HepG2 (cell line): ENCODE data around the gene RBBP8NL. TPM values are rescaled to one million over a fixed set of nuclear protein-coding genes. Genes with fewer than 3 reads are reported as not detected.

Experiments
- ATRX ChIP-seq: sonication (generic); formaldehyde crosslinking; IDR thresholded peaks from 2 replicates; pipeline ENCODE4 v1.4.0; 2020; ENCODE audit warnings: missing genetic modification reagents, borderline replicate concordance
- GPN1 ChIP-seq: sonication (generic); formaldehyde crosslinking; IDR thresholded peaks from 2 replicates; pipeline ENCODE4 v1.5.1; 2020; ENCODE audit warnings: missing genetic modification reagents, borderline replicate concordance
- SPEN ChIP-seq: sonication (generic); formaldehyde crosslinking; IDR thresholded peaks from 2 replicates; pipeline ENCODE4 v1.5.1; 2020; ENCODE audit warnings: low read depth, mild to moderate bottlenecking, missing genetic modification reagents
- ZNF354B ChIP-seq: sonication (generic); formaldehyde crosslinking; IDR thresholded peaks from 2 replicates; pipeline ENCODE4 v1.8.0; 2022; ENCODE audit warnings: mild to moderate bottlenecking, missing genetic modification reagents
- ZNF562 ChIP-seq: sonication (generic); formaldehyde crosslinking; IDR thresholded peaks from 2 replicates; pipeline ENCODE4 v1.8.0; 2022; ENCODE audit warnings: missing genetic modification reagents, borderline replicate concordance
- ZNF776 ChIP-seq: sonication (generic); formaldehyde crosslinking; IDR thresholded peaks from 2 replicates; pipeline ENCODE4 v1.4.0; 2020; ENCODE audit warnings: mild to moderate bottlenecking, missing genetic modification reagents
- polyA plus RNA-seq, 8 experiments: library from polyadenylated mRNA; depleted of rRNA in 3 of 8; stranded (reverse) in 7 of 8; unstranded in 1 of 8; fragments of >200 nt; fragmentation: Illumina TruSeq in 4 of 8; extraction: Trizol in 4 of 8; gene quantifications; 2 replicates each; pipeline versions ENCODE4 v1.2.1 to v1.2.3, GENCODE V29; 2011 to 2016; ENCODE audit warnings: low read depth in 4 of 8, missing spikeins in 1 of 8, mixed read lengths in 1 of 8; ENCODE audit not compliant: insufficient read depth in 1 of 8
- total RNA-seq, 5 experiments: library from RNA; depleted of rRNA; stranded (reverse); fragments of >200 nt; fragmentation: Illumina TruSeq; extraction: Trizol; gene quantifications; 2 replicates each; pipeline ENCODE4 v1.2.3, GENCODE V29; 2016; ENCODE audit warnings: low read depth in 1 of 5
- TF ChIP-seq, protein P1 (sequence below): sonication (generic); formaldehyde crosslinking; IDR thresholded peaks from 2 replicates; pipeline ENCODE4 v1.4.0; 2020; ENCODE audit warnings: missing genetic modification reagents
- TF ChIP-seq, protein P2 (sequence below): sonication (generic); formaldehyde crosslinking; IDR thresholded peaks from 2 replicates; pipeline ENCODE4 v1.4.0; 2020; ENCODE audit warnings: missing genetic modification reagents, low read depth, mild to moderate bottlenecking, borderline replicate concordance
- TF ChIP-seq, protein P3 (sequence below), 2 experiments: sonication (generic) in 1 of 2; formaldehyde crosslinking in 1 of 2; IDR thresholded peaks; 2 replicates each; pipeline versions ENCODE4 v1.6.1 to v1.9.0; 2014 to 2022; ENCODE audit warnings: antibody characterized with exemption in 1 of 2, borderline replicate concordance in 1 of 2, inconsistent platforms in 1 of 2, low read depth in 1 of 2, missing genetic modification reagents in 1 of 2
- TF ChIP-seq, protein P4 (sequence below): sonication (generic); formaldehyde crosslinking; IDR thresholded peaks from 2 replicates; pipeline ENCODE4 v1.8.0; 2022; ENCODE audit warnings: missing genetic modification reagents, mild to moderate bottlenecking, moderate library complexity, borderline replicate concordance
- TF ChIP-seq, protein P5 (sequence below): sonication (generic); formaldehyde crosslinking; IDR thresholded peaks from 2 replicates; pipeline ENCODE4 v1.5.0; 2020; ENCODE audit warnings: mild to moderate bottlenecking, missing genetic modification reagents, moderate library complexity
- TF ChIP-seq, protein P6 (sequence below): sonication (generic); formaldehyde crosslinking; IDR thresholded peaks from 2 replicates; pipeline ENCODE4 v1.8.0; 2022; ENCODE audit warnings: mild to moderate bottlenecking, missing genetic modification reagents, borderline replicate concordance

Gene RBBP8NL
- total and polyA plus RNA-seq, 2 of the 13 experiments (the other 11 are each of a cell fraction or from before 2014, with no cell fraction given) = 0.69 to 0.86 TPM

DNA sequence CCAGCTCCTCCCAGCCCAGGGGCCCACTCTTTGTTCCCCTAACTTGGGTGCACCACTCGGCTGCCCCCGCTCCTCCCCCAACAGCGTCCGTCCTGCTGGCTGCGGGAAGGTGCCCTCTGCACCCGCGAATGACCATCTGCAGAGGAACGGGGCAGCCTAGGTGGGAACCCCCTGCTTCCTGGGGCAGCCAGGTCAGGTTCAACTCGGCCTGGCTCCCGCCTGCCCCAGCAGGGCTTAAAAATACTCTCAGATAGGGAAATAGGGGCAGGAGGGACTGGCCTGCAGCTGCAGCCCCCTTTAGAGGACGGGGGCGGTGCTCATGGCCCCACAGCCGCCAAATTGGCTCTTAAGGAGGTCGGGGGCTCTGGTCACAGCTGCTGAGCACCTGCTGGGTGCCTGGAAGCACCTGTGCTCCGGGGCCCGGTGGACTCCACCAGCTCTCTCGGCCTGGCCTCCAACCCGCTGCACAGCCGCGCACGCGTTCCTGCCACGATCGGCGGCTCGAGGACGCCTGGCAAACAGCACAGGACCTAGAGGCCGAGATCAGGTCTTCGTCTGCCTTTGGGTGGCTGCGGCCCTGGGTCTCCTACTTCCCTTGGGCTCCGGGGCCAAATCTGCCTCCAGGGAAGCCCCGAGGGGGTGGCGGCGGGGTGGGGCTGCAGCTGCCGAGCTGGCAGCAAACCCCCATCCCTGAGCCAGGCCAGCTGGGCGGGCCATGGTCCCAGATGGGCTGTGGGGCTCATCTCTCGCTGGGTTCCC is 59.5 kb downstream of the RBBP8NL start (continued):
- TF ChIP-seq ZNF562 (no peak), ZNF776 (no peak), GPN1 (no peak), SPEN (peak; percentile 48; the same call in 1 of the 2 replicates), ATRX (CRISPR knock-in tag) (no peak), ZNF354B (no peak)
- TF ChIP-seq, protein P1, sequence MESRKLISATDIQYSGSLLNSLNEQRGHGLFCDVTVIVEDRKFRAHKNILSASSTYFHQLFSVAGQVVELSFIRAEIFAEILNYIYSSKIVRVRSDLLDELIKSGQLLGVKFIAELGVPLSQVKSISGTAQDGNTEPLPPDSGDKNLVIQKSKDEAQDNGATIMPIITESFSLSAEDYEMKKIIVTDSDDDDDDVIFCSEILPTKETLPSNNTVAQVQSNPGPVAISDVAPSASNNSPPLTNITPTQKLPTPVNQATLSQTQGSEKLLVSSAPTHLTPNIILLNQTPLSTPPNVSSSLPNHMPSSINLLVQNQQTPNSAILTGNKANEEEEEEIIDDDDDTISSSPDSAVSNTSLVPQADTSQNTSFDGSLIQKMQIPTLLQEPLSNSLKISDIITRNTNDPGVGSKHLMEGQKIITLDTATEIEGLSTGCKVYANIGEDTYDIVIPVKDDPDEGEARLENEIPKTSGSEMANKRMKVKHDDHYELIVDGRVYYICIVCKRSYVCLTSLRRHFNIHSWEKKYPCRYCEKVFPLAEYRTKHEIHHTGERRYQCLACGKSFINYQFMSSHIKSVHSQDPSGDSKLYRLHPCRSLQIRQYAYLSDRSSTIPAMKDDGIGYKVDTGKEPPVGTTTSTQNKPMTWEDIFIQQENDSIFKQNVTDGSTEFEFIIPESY (CRISPR knock-in tag) = peak; percentile 19; the same call in 1 of the 2 replicates
- TF ChIP-seq, protein P2, sequence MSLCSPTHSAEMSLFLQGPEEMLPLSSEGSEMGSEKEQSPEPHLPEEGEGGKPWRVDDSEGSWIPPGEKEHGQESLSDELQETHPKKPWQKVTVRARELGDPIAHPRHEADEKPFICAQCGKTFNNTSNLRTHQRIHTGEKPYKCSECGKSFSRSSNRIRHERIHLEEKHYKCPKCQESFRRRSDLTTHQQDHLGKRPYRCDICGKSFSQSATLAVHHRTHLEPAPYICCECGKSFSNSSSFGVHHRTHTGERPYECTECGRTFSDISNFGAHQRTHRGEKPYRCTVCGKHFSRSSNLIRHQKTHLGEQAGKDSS (CRISPR knock-in tag) = peak; percentile 80
- TF ChIP-seq, protein P3, sequence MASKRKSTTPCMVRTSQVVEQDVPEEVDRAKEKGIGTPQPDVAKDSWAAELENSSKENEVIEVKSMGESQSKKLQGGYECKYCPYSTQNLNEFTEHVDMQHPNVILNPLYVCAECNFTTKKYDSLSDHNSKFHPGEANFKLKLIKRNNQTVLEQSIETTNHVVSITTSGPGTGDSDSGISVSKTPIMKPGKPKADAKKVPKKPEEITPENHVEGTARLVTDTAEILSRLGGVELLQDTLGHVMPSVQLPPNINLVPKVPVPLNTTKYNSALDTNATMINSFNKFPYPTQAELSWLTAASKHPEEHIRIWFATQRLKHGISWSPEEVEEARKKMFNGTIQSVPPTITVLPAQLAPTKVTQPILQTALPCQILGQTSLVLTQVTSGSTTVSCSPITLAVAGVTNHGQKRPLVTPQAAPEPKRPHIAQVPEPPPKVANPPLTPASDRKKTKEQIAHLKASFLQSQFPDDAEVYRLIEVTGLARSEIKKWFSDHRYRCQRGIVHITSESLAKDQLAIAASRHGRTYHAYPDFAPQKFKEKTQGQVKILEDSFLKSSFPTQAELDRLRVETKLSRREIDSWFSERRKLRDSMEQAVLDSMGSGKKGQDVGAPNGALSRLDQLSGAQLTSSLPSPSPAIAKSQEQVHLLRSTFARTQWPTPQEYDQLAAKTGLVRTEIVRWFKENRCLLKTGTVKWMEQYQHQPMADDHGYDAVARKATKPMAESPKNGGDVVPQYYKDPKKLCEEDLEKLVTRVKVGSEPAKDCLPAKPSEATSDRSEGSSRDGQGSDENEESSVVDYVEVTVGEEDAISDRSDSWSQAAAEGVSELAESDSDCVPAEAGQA (IDR thresholded peaks at IDR 0.05; ENCODE audit: low read depth) = no peak
- TF ChIP-seq, protein P3 (CRISPR knock-in tag; IDR thresholded peaks at IDR 0.05; ENCODE audit: borderline replicate concordance) = peak; percentile 86; the same call in 1 of the 2 replicates
- TF ChIP-seq, protein P4, sequence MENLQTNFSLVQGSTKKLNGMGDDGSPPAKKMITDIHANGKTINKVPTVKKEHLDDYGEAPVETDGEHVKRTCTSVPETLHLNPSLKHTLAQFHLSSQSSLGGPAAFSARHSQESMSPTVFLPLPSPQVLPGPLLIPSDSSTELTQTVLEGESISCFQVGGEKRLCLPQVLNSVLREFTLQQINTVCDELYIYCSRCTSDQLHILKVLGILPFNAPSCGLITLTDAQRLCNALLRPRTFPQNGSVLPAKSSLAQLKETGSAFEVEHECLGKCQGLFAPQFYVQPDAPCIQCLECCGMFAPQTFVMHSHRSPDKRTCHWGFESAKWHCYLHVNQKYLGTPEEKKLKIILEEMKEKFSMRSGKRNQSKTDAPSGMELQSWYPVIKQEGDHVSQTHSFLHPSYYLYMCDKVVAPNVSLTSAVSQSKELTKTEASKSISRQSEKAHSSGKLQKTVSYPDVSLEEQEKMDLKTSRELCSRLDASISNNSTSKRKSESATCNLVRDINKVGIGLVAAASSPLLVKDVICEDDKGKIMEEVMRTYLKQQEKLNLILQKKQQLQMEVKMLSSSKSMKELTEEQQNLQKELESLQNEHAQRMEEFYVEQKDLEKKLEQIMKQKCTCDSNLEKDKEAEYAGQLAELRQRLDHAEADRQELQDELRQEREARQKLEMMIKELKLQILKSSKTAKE = peak; percentile 24; the same call in 1 of the 2 replicates
- TF ChIP-seq, protein P5, sequence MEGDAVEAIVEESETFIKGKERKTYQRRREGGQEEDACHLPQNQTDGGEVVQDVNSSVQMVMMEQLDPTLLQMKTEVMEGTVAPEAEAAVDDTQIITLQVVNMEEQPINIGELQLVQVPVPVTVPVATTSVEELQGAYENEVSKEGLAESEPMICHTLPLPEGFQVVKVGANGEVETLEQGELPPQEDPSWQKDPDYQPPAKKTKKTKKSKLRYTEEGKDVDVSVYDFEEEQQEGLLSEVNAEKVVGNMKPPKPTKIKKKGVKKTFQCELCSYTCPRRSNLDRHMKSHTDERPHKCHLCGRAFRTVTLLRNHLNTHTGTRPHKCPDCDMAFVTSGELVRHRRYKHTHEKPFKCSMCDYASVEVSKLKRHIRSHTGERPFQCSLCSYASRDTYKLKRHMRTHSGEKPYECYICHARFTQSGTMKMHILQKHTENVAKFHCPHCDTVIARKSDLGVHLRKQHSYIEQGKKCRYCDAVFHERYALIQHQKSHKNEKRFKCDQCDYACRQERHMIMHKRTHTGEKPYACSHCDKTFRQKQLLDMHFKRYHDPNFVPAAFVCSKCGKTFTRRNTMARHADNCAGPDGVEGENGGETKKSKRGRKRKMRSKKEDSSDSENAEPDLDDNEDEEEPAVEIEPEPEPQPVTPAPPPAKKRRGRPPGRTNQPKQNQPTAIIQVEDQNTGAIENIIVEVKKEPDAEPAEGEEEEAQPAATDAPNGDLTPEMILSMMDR (CRISPR knock-in tag) = peak; percentile 17; the same call in 1 of the 2 replicates
- TF ChIP-seq, protein P6, sequence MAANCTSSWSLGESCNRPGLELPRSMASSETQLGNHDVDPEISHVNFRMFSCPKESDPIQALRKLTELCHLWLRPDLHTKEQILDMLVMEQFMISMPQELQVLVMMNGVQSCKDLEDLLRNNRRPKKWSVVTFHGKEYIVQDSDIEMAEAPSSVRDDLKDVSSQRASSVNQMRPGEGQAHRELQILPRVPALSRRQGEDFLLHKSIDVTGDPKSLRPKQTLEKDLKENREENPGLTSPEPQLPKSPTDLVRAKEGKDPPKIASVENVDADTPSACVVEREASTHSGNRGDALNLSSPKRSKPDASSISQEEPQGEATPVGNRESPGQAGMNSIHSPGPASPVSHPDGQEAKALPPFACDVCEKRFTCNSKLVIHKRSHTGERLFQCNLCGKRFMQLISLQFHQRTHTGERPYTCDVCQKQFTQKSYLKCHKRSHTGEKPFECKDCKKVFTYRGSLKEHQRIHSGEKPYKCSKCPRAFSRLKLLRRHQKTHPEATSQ = no peak
